Sigmoid colon (tissue), 7 donors: ENCODE data around the gene RASSF10. TPM values are rescaled to one million over a fixed set of nuclear protein-coding genes. Genes with fewer than 3 reads are reported as not detected.

ENCODE experiments used
- DNase-seq: peaks from one replicate; pipeline ENCODE4 v3.0.0-alpha.2; 2019
- H3K27ac ChIP-seq, 4 donors: fragments of 200-600 bp; sonication (generic); one replicate each; pipeline ENCODE4 v1.5.1; 2016 to 2019; ENCODE audit warnings: mild to moderate bottlenecking in 1 of 4
- H3K27me3 ChIP-seq, 3 donors: fragments of 200-600 bp; sonication (generic); one replicate each; pipeline ENCODE4 v1.5.1; 2019; ENCODE audit warnings: mild to moderate bottlenecking in 1 of 3
- H3K36me3 ChIP-seq, 4 donors: fragments of 200-600 bp; sonication (generic); one replicate each; pipeline ENCODE4 v1.5.1; 2016 to 2019
- H3K4me1 ChIP-seq, 4 donors: fragments of 200-600 bp; sonication (generic); one replicate each; pipeline ENCODE4 v1.5.1; 2017 to 2019
- H3K4me3 ChIP-seq, 4 donors: fragments of 200-600 bp; sonication (generic); one replicate each; pipeline ENCODE4 v1.5.1; 2017 to 2019; ENCODE audit warnings: mild to moderate bottlenecking in 2 of 4, moderate library complexity in 1 of 4
- H3K9me3 ChIP-seq, 4 donors: fragments of 200-600 bp in 3 of 4; sonication (generic) in 3 of 4; one replicate each; pipeline versions ENCODE4 v1.5.1 to v1.6.1; 2013 to 2019
- CTCF ChIP-seq, 4 experiments: fragments of 450-650 bp in 3 of 4; fragments of 200-600 bp in 1 of 4; IDR thresholded peaks; one replicate each; pipeline ENCODE4 v1.5.1; 2016 to 2019; ENCODE audit warnings: antibody characterized with exemption in 4 of 4, mild to moderate bottlenecking in 3 of 4, moderate library complexity in 2 of 4
- EP300 ChIP-seq, 4 donors: sonication (generic); formaldehyde crosslinking; IDR thresholded peaks; one replicate each; pipeline ENCODE4 v1.6.1; 2017; ENCODE audit warnings: antibody characterized with exemption in 4 of 4
- POLR2A ChIP-seq, 2 donors: fragments of 450-650 bp; IDR thresholded peaks; one replicate each; pipeline ENCODE4 v1.6.1; 2016; ENCODE audit warnings: antibody characterized with exemption in 2 of 2, mild to moderate bottlenecking in 2 of 2, moderate library complexity in 2 of 2
- POLR2AphosphoS5 ChIP-seq, 4 donors: sonication (generic); formaldehyde crosslinking; IDR thresholded peaks; one replicate each; pipeline ENCODE4 v1.6.1; 2017; ENCODE audit warnings: antibody characterized with exemption in 4 of 4
- WGBS, 2 donors: extraction: QIAGEN DNeasy Blood & Tissue Kit; methylation state at CpG; one replicate each; pipeline ENCODE4 v1.1.7; 2013; 5-methylcytosine and 5-hydroxymethylcytosine counted together
- intact Hi-C: fragments of 100-400 bp; cut with DNase I; formaldehyde crosslinking; loops from one replicate; pipeline ENCODE4 v1.15.1; 2023
- polyA plus RNA-seq, 3 donors: library from polyadenylated mRNA; stranded (reverse); fragments of 200-250 nt; gene quantifications; one replicate each; pipeline ENCODE4 v1.2.3, GENCODE V29; 2013
- total RNA-seq, 4 donors: library from RNA; depleted of rRNA; stranded (reverse); fragments of >200 nt; gene quantifications; one replicate each; pipeline ENCODE4 v1.1.0, GENCODE V29; 2016
- donor health status: healthy with polysubstance abuse.
- donor health status: Bipolar disorder and iron deficiency.
- donor health status: healthy.

RASSF10 gene
- total and polyA plus RNA-seq, 7 donors = under 0.01 to 0.60 (median 0.38) TPM; not detected in 3

GRCh38 chr11:12997168-12997567 lies 11.9 kb upstream of the RASSF10 start:
- no peak for DNase-seq
- Histone ChIP-seq H3K4me3 (no peak overlapping the region), H3K4me1 (no peaks in the 10 kb centered on the region), H3K9me3 (no peaks in the 10 kb centered on the region), H3K27me3 (no peaks in the 10 kb centered on the region), H3K36me3 (no peaks in the 10 kb centered on the region), H3K27ac (no peak overlapping the region)
- TF ChIP-seq POLR2AphosphoS5 (IDR thresholded peaks at IDR 0.05) (no peak), CTCF (IDR thresholded peaks at IDR 0.05) (no peak), EP300 (IDR thresholded peaks at IDR 0.05) (no peak), POLR2A (IDR thresholded peaks at IDR 0.05) (no peak)
- WGBS, 2 donors = 87 to 89% methylated on average over 1 of the region's 1 CpG
- intact Hi-C loops = no loop called here

- Histone ChIP-seq H3K4me3 (no peak overlapping the region), H3K4me1 (no peaks in the 10 kb centered on the region), H3K36me3 (no peaks in the 10 kb centered on the region), H3K9me3 (no peaks in the 10 kb centered on the region), H3K27me3 (no peaks in the 10 kb centered on the region), H3K27ac (no peak overlapping the region)
- TF ChIP-seq POLR2A (IDR thresholded peaks at IDR 0.05) (no peak), POLR2AphosphoS5 (IDR thresholded peaks at IDR 0.05) (no peak), EP300 (IDR thresholded peaks at IDR 0.05) (no peak), CTCF (IDR thresholded peaks at IDR 0.05) (no peak)
- 18 to 77% methylated on average over 5 of the region's 5 CpGs for WGBS, 2 donors
- intact Hi-C loops = no loop called here
- no peak for DNase-seq
These were observed 10.8 kb upstream of the RASSF10 start for GRCh38 chr11:12998336-12998735.

- TF ChIP-seq POLR2A (IDR thresholded peaks at IDR 0.05) (no peak), EP300 (IDR thresholded peaks at IDR 0.05) (no peak), POLR2AphosphoS5 (IDR thresholded peaks at IDR 0.05) (no peak), CTCF (IDR thresholded peaks at IDR 0.05) (no peak)
- Histone ChIP-seq H3K4me1 (no peaks in the 10 kb centered on the region), H3K27me3 (peaks cover 0 to 2% (median 0%) of the 10 kb centered on the region in 3 donors), H3K9me3 (no peaks in the 10 kb centered on the region), H3K36me3 (no peaks in the 10 kb centered on the region), H3K4me3 (no peak overlapping the region), H3K27ac (no peak overlapping the region)
- intact Hi-C loops = no loop called here
- WGBS, 2 donors = 89 to 91% methylated on average over 7 of the region's 7 CpGs
- no peak for DNase-seq
These were observed 9.5 kb upstream of the RASSF10 start for GRCh38 chr11:12999597-12999996.

GRCh38 chr11:13000116-13000515 lies 9.0 kb upstream of the RASSF10 start:
- 92 to 95% methylated on average over 3 of the region's 3 CpGs for WGBS, 2 donors
- Histone ChIP-seq H3K27ac (no peak overlapping the region), H3K9me3 (no peaks in the 10 kb centered on the region), H3K4me1 (no peaks in the 10 kb centered on the region), H3K4me3 (no peak overlapping the region), H3K27me3 (peaks cover 0 to 7% (median 0%) of the 10 kb centered on the region in 3 donors), H3K36me3 (no peaks in the 10 kb centered on the region)
- TF ChIP-seq EP300 (IDR thresholded peaks at IDR 0.05) (no peak), POLR2AphosphoS5 (IDR thresholded peaks at IDR 0.05) (no peak), CTCF (IDR thresholded peaks at IDR 0.05) (no peak), POLR2A (IDR thresholded peaks at IDR 0.05) (no peak)
- intact Hi-C loops = no loop called here
- DNase-seq = no peak

GRCh38 chr11:13000721-13001120 lies 8.4 kb upstream of the RASSF10 start:
- intact Hi-C loops = no loop called here
- Histone ChIP-seq H3K36me3 (no peaks in the 10 kb centered on the region), H3K4me1 (no peaks in the 10 kb centered on the region), H3K9me3 (no peaks in the 10 kb centered on the region), H3K27ac (no peak overlapping the region), H3K27me3 (peaks cover 0 to 13% (median 0%) of the 10 kb centered on the region in 3 donors), H3K4me3 (no peak overlapping the region)
- TF ChIP-seq POLR2AphosphoS5 (IDR thresholded peaks at IDR 0.05) (no peak), CTCF (IDR thresholded peaks at IDR 0.05) (no peak), EP300 (IDR thresholded peaks at IDR 0.05) (no peak), POLR2A (IDR thresholded peaks at IDR 0.05) (no peak)
- no peak for DNase-seq
- 51 to 65% methylated on average over 5 of the region's 5 CpGs for WGBS, 2 donors
